Measurements from ENCODE around the gene ENC1.
"Not testable (repeated sequence)": the region's sequence is repeated elsewhere in the genome, so short reads cannot be mapped to it uniquely, and the experiment has no call there.

ENC1 gene, protein sequence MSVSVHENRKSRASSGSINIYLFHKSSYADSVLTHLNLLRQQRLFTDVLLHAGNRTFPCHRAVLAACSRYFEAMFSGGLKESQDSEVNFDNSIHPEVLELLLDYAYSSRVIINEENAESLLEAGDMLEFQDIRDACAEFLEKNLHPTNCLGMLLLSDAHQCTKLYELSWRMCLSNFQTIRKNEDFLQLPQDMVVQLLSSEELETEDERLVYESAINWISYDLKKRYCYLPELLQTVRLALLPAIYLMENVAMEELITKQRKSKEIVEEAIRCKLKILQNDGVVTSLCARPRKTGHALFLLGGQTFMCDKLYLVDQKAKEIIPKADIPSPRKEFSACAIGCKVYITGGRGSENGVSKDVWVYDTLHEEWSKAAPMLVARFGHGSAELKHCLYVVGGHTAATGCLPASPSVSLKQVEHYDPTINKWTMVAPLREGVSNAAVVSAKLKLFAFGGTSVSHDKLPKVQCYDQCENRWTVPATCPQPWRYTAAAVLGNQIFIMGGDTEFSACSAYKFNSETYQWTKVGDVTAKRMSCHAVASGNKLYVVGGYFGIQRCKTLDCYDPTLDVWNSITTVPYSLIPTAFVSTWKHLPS

GRCh38 chr5:74640450-74640953, at the start of gene ENC1:
TSS of gene ENC1 (minus strand) at chr5:74640728. CDS start at chr5:74636485, 4,243 bp downstream.
- H3K4me3 ChIP-seq (ENCODE audit: low read length), result peak within 1 kb of the TSS; percentile 93
- TF ChIP-seq, protein P1, sequence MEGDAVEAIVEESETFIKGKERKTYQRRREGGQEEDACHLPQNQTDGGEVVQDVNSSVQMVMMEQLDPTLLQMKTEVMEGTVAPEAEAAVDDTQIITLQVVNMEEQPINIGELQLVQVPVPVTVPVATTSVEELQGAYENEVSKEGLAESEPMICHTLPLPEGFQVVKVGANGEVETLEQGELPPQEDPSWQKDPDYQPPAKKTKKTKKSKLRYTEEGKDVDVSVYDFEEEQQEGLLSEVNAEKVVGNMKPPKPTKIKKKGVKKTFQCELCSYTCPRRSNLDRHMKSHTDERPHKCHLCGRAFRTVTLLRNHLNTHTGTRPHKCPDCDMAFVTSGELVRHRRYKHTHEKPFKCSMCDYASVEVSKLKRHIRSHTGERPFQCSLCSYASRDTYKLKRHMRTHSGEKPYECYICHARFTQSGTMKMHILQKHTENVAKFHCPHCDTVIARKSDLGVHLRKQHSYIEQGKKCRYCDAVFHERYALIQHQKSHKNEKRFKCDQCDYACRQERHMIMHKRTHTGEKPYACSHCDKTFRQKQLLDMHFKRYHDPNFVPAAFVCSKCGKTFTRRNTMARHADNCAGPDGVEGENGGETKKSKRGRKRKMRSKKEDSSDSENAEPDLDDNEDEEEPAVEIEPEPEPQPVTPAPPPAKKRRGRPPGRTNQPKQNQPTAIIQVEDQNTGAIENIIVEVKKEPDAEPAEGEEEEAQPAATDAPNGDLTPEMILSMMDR (conservative IDR thresholded peaks at IDR 0.05; ENCODE audit: low read length), result peak; percentile 39
- peak; percentile 86 for DNase-seq (ENCODE audit: low read depth)

DNA sequence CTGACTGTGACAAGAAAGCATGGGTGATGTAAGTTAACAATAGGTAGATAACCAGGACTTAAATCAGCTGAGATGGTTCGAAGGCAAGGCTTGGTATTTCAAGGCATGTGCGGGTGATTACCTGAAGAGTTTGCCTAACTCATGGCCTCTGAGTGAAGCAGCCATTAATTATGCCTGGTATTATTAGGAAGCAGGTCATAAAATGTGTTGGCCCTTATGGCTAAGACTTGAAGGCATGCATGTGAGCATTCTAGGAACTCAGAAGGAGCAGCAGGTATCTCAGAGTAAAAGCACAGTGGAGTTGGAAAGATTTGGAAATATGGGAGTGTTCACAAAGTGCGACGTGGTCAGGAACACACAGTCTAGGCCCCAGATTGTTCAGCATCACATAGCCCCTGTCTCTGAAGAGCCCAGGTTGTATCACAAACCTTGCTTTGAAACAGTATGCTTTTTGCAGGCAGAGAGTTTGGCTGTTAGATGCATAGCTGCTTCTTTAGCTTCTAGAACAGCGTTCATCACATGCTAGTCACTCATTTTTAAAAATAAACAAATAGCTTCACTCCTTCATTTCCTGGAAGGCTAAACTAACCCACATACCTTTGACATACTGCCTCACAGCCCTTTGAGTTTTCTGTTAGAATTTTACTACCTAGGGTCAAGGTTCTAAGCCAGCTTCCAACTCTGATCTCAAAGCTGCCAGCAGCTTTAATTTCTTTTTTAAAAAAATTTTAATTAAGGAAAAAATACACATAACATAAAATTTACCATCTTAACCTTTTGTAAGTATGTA, 46.6 kb upstream of the ENC1 start:
- TF ChIP-seq, protein P1 (conservative IDR thresholded peaks at IDR 0.05; ENCODE audit: low read length), result no peak
- DNase-seq (ENCODE audit: low read depth), result no peak
- no peak overlapping the region for H3K4me3 ChIP-seq (ENCODE audit: low read length)

DNA sequence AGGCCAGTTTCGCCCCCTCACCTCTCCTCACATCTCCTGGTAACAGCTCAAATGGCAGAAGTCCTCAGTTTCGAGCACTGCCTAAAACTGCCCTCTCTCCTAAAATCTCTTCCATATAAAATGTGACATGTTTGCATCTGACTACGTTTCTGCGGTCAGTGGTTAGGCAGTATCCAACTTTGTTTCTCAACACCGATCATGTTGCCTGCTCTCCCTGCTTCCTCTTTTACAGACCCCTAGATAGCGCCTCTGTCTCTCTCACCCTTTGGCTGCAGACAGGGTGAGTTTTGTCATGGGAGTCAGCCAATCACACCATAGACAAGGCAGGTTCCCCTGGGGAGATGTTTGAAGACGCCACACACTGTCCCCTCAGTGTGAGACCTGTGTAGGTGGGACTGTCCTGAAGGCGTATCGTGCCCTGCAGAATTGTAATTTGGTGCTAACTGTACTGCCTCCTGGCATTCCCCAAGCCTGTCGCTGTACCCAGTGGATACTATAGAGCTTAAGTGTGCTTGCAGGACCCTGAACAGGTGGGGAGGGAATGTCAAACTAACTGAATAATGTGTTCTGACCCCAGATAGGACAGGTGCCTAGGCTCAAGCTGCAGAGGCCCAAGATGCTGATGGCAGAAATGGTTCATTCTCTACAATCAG, 45.6 kb upstream of the ENC1 start:
- peak overlapping the region; percentile 82 for H3K4me3 ChIP-seq (ENCODE audit: low read length)
- TF ChIP-seq, protein P1 (conservative IDR thresholded peaks at IDR 0.05; ENCODE audit: low read length), result no peak
- peak; percentile 51 for DNase-seq (ENCODE audit: low read depth)

- peak; percentile 78 for DNase-seq (ENCODE audit: low read depth)
- TF ChIP-seq, protein P1 (conservative IDR thresholded peaks at IDR 0.05; ENCODE audit: low read length), result 0 out of 2 replicates have a peak, but pooled peaks have one; percentile 8
- peak within 1 kb of the TSS; percentile 82 for H3K4me3 ChIP-seq (ENCODE audit: low read length)
Measured at GRCh38 chr5:74684900-74685851, 44.6 kb upstream of the ENC1 start, which contains the start of gene HEXB. TSS of gene HEXB (plus strand) at chr5:74685233. CDS start at chr5:74685261, 28 bp downstream.

- no peak for DNase-seq (ENCODE audit: low read depth)
- TF ChIP-seq, protein P1 (conservative IDR thresholded peaks at IDR 0.05; ENCODE audit: low read length), result no peak
- H3K4me3 ChIP-seq (ENCODE audit: low read length), result no peak overlapping the region
Measured at GRCh38 chr5:74679966-74680365, 39.4 kb upstream of the ENC1 start.

- DNase-seq (ENCODE audit: low read depth); H3K4me3 ChIP-seq (ENCODE audit: low read length): not testable (repeated sequence)
Measured at GRCh38 chr5:74679300-74679699, 38.8 kb upstream of the ENC1 start.

GRCh38 chr5:74678123-74678522, 37.6 kb upstream of the ENC1 start:
- not testable (repeated sequence) for H3K4me3 ChIP-seq (ENCODE audit: low read length); DNase-seq (ENCODE audit: low read depth)

GRCh38 chr5:74676466-74676865, 35.9 kb upstream of the ENC1 start:
- not testable (repeated sequence) for H3K4me3 ChIP-seq (ENCODE audit: low read length); DNase-seq (ENCODE audit: low read depth)

Data from AG10803 (cell line).